ENCODE measurements around the gene CUX1.

- TF ChIP-seq ISL1 (CRISPR knock-in tag; IDR thresholded peaks at IDR 0.05) (peak; percentile 12; the same call in 1 of the 2 replicates), ZFP30 (CRISPR knock-in tag; IDR thresholded peaks at IDR 0.05) (no peak), ARNTL (CRISPR knock-in tag; IDR thresholded peaks at IDR 0.05; ENCODE audit: borderline replicate concordance, low read depth) (no peak), PATZ1 (CRISPR knock-in tag; IDR thresholded peaks at IDR 0.05; ENCODE audit: borderline replicate concordance) (no peak), ZC3H10 (CRISPR knock-in tag; IDR thresholded peaks at IDR 0.05) (no peak)
Observed at GRCh38 chr7:101957744-101958525, 140.5 kb downstream of the CUX1 start.

All from SK-N-SH treated with all-trans-retinoic acid at 6 μM for 48 hours (cell line).